LNCAP (cell line): ENCODE measurements around the gene OR2M7.

ENCODE experiments used
- TF ChIP-seq, protein P1 (sequence below): fragments of 450-650 bp; IDR thresholded peaks from 2 replicates; pipeline ENCODE4 v1.5.1; 2017; ENCODE audit warnings: mild to moderate bottlenecking

OR2M7 gene

GRCh38 chr1:248324468-248324867, at the start of gene OR2M7:
Gene OR2M7 (minus strand): TSS chr1:248324568. CDS start chr1:248324568, 0 bp downstream.
- TF ChIP-seq, protein P1, sequence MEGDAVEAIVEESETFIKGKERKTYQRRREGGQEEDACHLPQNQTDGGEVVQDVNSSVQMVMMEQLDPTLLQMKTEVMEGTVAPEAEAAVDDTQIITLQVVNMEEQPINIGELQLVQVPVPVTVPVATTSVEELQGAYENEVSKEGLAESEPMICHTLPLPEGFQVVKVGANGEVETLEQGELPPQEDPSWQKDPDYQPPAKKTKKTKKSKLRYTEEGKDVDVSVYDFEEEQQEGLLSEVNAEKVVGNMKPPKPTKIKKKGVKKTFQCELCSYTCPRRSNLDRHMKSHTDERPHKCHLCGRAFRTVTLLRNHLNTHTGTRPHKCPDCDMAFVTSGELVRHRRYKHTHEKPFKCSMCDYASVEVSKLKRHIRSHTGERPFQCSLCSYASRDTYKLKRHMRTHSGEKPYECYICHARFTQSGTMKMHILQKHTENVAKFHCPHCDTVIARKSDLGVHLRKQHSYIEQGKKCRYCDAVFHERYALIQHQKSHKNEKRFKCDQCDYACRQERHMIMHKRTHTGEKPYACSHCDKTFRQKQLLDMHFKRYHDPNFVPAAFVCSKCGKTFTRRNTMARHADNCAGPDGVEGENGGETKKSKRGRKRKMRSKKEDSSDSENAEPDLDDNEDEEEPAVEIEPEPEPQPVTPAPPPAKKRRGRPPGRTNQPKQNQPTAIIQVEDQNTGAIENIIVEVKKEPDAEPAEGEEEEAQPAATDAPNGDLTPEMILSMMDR = no peak

DNA sequence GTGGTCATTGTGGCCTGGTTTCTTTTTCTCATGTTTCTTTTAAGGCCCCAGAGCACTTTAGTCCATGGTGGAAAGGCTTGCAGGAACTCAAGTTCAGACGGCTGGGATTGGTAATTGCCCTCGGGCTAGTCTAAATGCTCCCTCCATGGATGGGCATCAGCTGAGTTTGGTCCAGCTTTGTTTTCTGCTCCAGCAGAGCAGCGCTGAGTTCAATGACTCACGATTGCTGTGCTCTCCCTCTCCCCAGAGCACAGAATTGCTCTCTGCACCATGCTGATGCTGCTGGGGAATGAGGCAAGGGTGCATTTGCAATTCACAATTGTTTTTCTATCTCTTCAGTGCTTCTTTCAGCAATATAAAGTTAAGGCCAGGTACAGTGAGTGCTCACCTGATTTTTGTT, 49.4 kb upstream of the OR2M7 start:
- TF ChIP-seq, protein P1 = no peak

DNA sequence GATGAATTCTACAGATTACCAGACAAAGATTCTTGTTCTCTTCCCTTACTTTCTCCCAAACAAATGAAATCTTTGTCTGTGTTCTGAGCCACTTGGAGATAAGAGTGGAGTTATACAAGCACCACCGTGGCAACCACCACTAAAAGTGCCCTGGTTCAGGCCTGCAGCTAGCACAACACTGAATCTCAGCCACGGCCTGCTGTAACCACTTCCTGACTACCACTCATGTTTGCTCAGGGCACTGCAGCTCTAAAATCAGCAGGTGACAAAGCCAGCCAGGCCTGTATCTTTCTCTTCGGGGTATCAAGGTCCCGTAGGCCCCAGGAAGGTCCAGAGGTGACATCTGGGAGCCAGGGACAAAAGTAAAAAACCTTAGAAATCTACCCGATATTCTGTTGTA, 48.0 kb upstream of the OR2M7 start:
- TF ChIP-seq, protein P1 = no peak

- TF ChIP-seq, protein P1 = no peak
Measured at GRCh38 chr1:248366609-248367008, 42.2 kb upstream of the OR2M7 start.

GRCh38 chr1:248361121-248361715, 36.9 kb upstream of the OR2M7 start, which contains the start of gene OR2T4:
Gene OR2T4 (plus strand): TSS chr1:248361665. CDS start chr1:248361665, 0 bp downstream.
- TF ChIP-seq, protein P1 = no peak

DNA sequence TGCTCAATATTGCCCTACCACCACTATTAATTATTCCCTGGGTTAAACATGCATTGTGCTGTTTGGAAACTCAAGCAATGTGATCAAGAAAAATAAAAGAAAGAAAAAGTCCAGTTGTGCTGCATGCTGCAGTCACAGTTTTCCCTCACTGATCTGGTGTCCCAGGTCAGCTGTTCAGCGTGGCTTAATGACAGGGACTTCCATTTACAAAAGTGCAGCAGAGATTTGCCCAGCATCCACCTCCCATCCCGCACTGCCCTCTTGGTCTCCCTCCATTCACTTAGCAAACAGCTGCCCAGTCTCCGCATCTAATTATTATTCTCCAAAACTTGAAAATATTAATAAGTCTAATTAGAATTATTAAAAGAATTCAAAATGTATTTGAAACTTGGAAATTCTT, 35.0 kb upstream of the OR2M7 start:
- TF ChIP-seq, protein P1 = no peak

DNA sequence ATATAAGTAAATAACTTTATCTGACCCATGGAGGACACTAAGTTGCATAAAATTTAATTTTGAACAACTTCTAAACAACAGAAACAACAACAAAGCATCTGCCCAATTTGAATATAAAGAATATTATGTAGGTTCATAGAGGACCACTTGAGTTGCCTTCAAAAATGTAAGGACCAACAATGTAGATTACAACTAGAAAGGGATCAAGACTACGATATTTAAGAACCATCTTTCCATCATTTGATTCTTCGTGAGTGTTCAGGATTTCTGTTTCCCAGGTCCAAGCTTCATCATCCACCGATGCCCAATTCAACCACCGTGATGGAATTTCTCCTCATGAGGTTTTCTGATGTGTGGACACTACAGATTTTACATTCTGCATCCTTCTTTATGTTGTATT, 24.1 kb upstream of the OR2M7 start, which contains the start of gene OR14C36:
TSS of gene OR14C36 (plus strand) at position 301 of the 400 bp plus-strand sequence. CDS start at position 301, 0 bp downstream.
- TF ChIP-seq, protein P1 = no peak

- TF ChIP-seq, protein P1 = no peak
Measured at GRCh38 chr1:248343451-248343850, 19.1 kb upstream of the OR2M7 start.
